GM19372 (cell line): ENCODE results near the gene GTF2H1.
"Not testable (repeated sequence)": the region's sequence is repeated elsewhere in the genome, so short reads cannot be mapped to it uniquely, and the experiment has no call there.

Source experiments
- ATAC-seq: cut with Tn5 transposase; IDR thresholded peaks from one replicate; pipeline ENCODE4 v1.9.1; 2021; ENCODE audit warnings: mild to moderate bottlenecking, low read depth, moderate library complexity; ENCODE audit not compliant: unreplicated experiment

Gene GTF2H1

DNA sequence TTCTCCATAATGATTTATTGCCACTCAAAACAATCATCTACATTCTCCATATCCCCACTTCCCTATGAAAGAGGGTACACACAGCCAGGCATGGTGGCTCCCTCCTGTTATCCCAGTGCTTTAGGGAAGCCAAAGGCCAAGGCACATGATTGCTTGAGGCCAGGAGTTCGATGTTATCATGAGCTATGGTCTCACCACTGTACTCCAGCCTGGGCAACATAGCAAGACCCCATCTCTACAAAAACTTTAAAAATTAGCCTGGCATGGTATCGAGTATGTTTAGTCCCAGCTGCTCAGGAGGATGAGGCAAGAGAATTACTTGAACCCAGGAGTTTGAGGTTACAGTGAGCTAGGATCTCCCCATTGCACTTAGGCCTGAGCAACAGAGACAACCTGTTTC is 6.5 kb upstream of the GTF2H1 start:
- ATAC-seq = no peak

GRCh38 chr11:18317551-18317950 is 4.8 kb upstream of the GTF2H1 start:
- no peak for ATAC-seq

- ATAC-seq = no peak
These were observed 2.5 kb upstream of the GTF2H1 start for GRCh38 chr11:18319914-18320313.

- ATAC-seq = no peak
These were observed 1.8 kb upstream of the GTF2H1 start for GRCh38 chr11:18320617-18321016.

- ATAC-seq = peak; percentile 0
These were observed 794 bp upstream of the GTF2H1 start for GRCh38 chr11:18321578-18321968.

- no peak for ATAC-seq
These were observed 627 bp downstream of the GTF2H1 start for GRCh38 chr11:18322818-18323570.

DNA sequence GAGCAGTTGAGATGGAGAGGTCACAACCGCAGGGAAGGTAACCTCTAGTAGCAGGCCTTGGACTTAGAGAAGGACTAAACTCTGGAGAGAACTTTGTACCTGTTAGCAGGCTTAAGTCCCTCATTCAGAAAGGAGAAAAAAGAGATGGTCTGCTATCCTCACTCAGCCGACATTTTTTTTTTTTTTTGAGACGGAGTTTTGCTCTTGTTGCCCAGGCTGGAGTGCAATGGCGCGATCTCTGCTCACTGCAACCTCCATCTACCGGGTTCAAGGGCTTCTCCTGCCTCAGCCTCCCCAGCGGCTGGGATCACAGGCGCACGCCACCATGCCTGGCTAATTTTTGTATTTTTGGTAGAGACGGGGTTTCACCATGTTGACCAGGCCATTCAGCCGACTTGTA is 1.5 kb downstream of the GTF2H1 start:
- ATAC-seq = not testable (repeated sequence)

- ATAC-seq = no peak
These were observed 2.0 kb downstream of the GTF2H1 start for GRCh38 chr11:18324381-18324780.

- ATAC-seq = no peak
These were observed 7.0 kb downstream of the GTF2H1 start for GRCh38 chr11:18329196-18329870.

DNA sequence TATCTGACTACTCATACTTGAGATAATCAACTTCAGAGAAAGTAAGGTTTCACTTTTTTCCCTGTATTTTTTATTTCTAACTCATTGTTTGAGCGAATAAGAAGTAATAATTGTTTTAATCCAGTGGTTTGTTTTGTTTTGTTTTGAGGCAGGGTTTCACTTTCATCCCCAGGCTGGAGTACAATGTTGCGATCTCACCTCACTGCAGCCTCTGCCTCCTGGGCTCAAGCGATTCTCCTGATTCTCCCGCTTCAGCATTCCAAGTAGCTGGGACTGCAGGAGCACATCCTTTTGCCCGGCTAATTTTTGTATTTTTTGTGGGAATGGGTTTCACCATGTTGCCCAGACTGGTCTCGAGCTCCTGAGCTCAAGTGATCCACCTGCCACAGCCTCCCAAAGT is 8.6 kb downstream of the GTF2H1 start:
- ATAC-seq = no peak

- ATAC-seq = no peak
These were observed 9.9 kb downstream of the GTF2H1 start for GRCh38 chr11:18332302-18332701.

DNA sequence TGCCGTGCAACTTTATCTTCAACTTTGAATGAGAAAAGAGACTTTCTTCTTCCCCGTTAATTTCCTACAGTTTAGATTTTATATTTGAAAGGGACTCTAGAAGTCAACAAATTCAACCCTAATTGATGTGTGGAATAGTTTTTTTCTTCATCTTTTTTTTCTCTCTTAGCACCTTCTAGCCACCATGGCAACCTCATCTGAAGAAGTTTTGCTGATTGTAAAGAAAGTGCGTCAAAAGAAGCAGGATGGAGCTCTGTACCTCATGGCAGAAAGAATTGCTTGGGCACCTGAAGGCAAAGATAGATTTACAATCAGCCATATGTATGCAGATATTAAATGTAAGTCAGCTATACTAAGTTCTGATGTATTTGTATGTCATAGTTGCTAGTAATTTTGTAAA is 10.5 kb downstream of the GTF2H1 start:
- no peak for ATAC-seq

DNA sequence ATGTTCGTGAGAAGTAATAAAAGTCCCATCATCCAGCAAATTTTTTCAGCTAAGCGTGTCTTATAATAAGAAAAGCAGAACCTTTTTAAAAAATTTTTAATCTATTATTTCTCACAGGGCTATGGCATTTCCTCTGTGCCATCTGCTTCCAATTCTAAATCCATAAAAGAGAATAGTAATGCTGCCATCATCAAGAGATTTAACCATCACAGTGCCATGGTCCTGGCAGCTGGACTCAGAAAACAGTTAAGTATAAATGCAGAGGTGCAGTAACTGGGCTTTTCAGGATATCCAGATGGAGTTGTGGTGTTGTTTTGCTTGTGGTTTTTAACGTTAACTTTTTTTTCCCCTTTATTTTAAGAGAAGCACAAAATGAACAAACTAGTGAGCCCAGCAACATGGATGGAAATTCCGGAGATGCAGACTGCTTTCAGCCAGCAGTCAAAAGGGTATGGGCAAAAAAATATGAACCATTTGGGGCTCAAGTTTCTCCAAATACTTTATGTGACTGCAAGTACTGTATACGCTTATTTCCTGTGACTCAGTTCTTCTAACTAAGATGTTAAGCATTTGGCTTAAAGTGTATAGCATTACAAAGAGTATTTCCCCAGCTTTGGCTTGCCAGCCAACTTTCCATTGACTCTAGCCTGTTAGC is 25.2 kb downstream of the GTF2H1 start:
- no peak for ATAC-seq

DNA sequence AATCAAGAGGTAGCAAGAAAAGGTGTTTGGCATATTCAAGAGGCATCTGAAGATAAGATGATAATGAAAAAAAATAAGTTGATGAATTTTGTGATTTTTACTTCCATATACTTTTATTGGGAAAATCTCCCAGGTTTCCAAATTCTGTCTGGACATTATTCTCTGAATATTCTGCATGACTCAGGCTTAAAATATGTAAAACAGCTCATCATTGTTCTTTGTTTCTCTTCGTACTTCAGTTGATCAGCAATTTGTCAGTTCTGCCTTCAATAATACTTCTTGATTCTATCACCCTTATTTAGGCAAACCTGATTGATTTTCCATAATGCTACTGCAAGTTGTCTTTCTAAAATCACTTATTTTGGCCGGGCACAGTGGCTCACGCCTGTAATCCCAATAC is 30.2 kb downstream of the GTF2H1 start:
- no peak for ATAC-seq

- ATAC-seq = no peak
These were observed 36.3 kb downstream of the GTF2H1 start for GRCh38 chr11:18358646-18359045.

GRCh38 chr11:18361154-18361553 is 38.8 kb downstream of the GTF2H1 start:
- no peak for ATAC-seq

GRCh38 chr11:18364495-18365073 is 42.2 kb downstream of the GTF2H1 start:
- no peak for ATAC-seq

GRCh38 chr11:18365741-18366140 is 43.4 kb downstream of the GTF2H1 start:
- no peak for ATAC-seq

DNA sequence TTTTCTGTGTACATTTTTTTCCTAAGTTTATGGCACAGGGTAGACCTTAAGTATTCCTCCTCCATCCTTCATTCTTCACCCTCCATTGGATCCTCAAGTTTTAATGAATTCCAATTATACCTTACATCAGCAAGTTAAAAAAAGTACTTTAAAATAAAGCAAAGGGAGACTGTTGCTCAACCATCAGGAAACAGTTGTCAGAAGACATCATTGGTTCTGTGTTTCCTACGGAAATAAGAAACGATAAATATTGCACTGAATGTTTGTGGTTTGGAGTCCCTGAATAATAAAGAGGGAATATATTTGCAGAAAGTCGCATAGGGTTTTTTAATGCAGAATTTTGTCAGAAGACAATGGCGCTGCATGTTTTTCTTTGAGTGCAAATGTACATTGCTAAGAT is 43.9 kb downstream of the GTF2H1 start:
- ATAC-seq = no peak

DNA sequence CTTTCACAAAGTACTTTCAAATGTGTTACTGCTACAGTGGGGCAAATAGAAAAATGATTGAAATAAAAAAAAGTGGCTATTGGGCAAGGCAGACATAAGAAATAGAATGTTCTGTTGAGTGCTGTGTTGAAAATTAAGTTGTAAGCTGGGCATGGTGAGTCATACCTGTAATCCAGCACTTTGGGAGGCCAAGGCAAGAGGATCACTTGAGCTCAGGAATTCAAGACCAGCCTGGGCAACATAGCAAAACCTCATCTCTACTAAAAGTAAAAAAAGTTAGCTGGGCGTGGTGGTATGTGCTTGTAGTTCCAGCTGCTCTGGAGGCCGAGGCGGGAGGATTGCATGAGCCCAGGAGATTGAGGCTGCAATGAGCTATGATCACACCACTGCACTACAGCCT is 45.1 kb downstream of the GTF2H1 start:
- no peak for ATAC-seq

DNA sequence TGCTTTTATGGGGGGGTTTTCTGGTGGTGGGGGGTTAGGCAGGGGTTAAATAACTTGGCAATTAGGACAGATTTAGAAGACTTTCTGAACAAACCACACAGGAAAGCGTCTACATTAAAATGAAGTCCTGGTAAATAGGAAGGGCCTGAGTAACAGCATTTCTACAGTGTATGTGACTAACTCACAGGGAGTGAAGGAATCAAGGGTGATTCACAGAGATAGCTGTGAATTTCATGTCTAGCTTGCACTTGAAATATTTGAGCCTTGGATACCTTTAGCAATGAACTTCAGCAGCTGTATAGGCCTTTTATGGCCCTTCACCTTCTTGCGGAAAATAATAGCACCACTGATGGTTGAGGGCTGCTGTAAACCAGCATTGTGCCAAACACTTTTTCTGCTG is 45.9 kb downstream of the GTF2H1 start:
- no peak for ATAC-seq
